Suprapubic skin (tissue), 3 donors: ENCODE data around the gene ZFAND3.

Experiments used
- CTCF ChIP-seq, 2 donors: fragments of 200-600 bp in 1 of 2; fragments of 450-650 bp in 1 of 2; sonication (generic) in 1 of 2; IDR thresholded peaks; one replicate each; pipeline ENCODE4 v1.5.1; 2016 to 2019; ENCODE audit warnings: antibody characterized with exemption in 2 of 2, mild to moderate bottlenecking in 1 of 2, moderate library complexity in 1 of 2
- EP300 ChIP-seq: sonication (generic); formaldehyde crosslinking; IDR thresholded peaks from one replicate; pipeline ENCODE4 v1.6.1; 2017; ENCODE audit warnings: antibody characterized with exemption

- TF ChIP-seq CTCF (IDR thresholded peaks at IDR 0.05) (no peak), EP300 (no peak)
These were observed 4.6 kb downstream of the ZFAND3 start for GRCh38 chr6:37824170-37824569.
